ENCODE data around the gene COLQ.
"Not testable (repeated sequence)": the region's sequence is repeated elsewhere in the genome, so short reads cannot be mapped to it uniquely, and the experiment has no call there.

The COLQ gene

GRCh38 chr3:15465876-15466585, 55.5 kb downstream of the COLQ start:
- H3K4me3 ChIP-seq (ENCODE audit: low read depth, low read length) = no peak overlapping the region
- DNase-seq (ENCODE audit: low read depth) = no peak

- no peak overlapping the region for H3K4me3 ChIP-seq (ENCODE audit: low read depth, low read length)
- no peak for DNase-seq (ENCODE audit: low read depth)
Measured at GRCh38 chr3:15462451-15462850, 59.1 kb downstream of the COLQ start.

GRCh38 chr3:15460891-15461531, 60.5 kb downstream of the COLQ start:
- no peak overlapping the region for H3K4me3 ChIP-seq (ENCODE audit: low read depth, low read length)
- no peak for DNase-seq (ENCODE audit: low read depth)

GRCh38 chr3:15458212-15458780, 63.2 kb downstream of the COLQ start:
- no peak for DNase-seq (ENCODE audit: low read depth)
- no peak overlapping the region for H3K4me3 ChIP-seq (ENCODE audit: low read depth, low read length)

- not testable (repeated sequence) for H3K4me3 ChIP-seq (ENCODE audit: low read depth, low read length); DNase-seq (ENCODE audit: low read depth)
Measured at GRCh38 chr3:15456915-15457314, 64.6 kb downstream of the COLQ start.

GRCh38 chr3:15456321-15456720, 65.2 kb downstream of the COLQ start:
- no peak for DNase-seq (ENCODE audit: low read depth)
- no peak overlapping the region for H3K4me3 ChIP-seq (ENCODE audit: low read depth, low read length)

- no peak for DNase-seq (ENCODE audit: low read depth)
- H3K4me3 ChIP-seq (ENCODE audit: low read depth, low read length) = no peak overlapping the region
Measured at GRCh38 chr3:15455756-15456155, 65.8 kb downstream of the COLQ start.

GRCh38 chr3:15454965-15455364, 66.5 kb downstream of the COLQ start:
- no peak overlapping the region for H3K4me3 ChIP-seq (ENCODE audit: low read depth, low read length)
- DNase-seq (ENCODE audit: low read depth) = no peak

GRCh38 chr3:15453991-15454625, 67.4 kb downstream of the COLQ start:
- H3K4me3 ChIP-seq (ENCODE audit: low read depth, low read length) = no peak overlapping the region
- DNase-seq (ENCODE audit: low read depth) = no peak

GRCh38 chr3:15453501-15453900, 68.0 kb downstream of the COLQ start:
- H3K4me3 ChIP-seq (ENCODE audit: low read depth, low read length) = no peak overlapping the region
- DNase-seq (ENCODE audit: low read depth) = no peak

- no peak for DNase-seq (ENCODE audit: low read depth)
- no peak overlapping the region for H3K4me3 ChIP-seq (ENCODE audit: low read depth, low read length)
Measured at GRCh38 chr3:15452961-15453360, 68.5 kb downstream of the COLQ start.

- H3K4me3 ChIP-seq (ENCODE audit: low read depth, low read length) = no peak overlapping the region
- DNase-seq (ENCODE audit: low read depth) = no peak
Measured at GRCh38 chr3:15452156-15452555, 69.3 kb downstream of the COLQ start.

- no peak for DNase-seq (ENCODE audit: low read depth)
- H3K4me3 ChIP-seq (ENCODE audit: low read depth, low read length) = no peak overlapping the region
Measured at GRCh38 chr3:15451216-15452113, 70.0 kb downstream of the COLQ start.

- no peak for DNase-seq (ENCODE audit: low read depth)
Measured at GRCh38 chr3:15450438-15451215, 70.9 kb downstream of the COLQ start.

GRCh38 chr3:15449489-15450224, 71.8 kb downstream of the COLQ start:
- H3K4me3 ChIP-seq (ENCODE audit: low read depth, low read length) = no peak overlapping the region
- DNase-seq (ENCODE audit: low read depth) = no peak

More at GRCh38 chr3:15450438-15451215, 70.9 kb downstream of the COLQ start:
- H3K4me3 ChIP-seq (ENCODE audit: low read depth, low read length) = no peak overlapping the region

GRCh38 chr3:15443826-15444524, 77.5 kb downstream of the COLQ start:
- no peak overlapping the region for H3K4me3 ChIP-seq (ENCODE audit: low read depth, low read length)
- DNase-seq (ENCODE audit: low read depth) = no peak

GRCh38 chr3:15440891-15441290, 80.6 kb downstream of the COLQ start:
- no peak overlapping the region for H3K4me3 ChIP-seq (ENCODE audit: low read depth, low read length)
- no peak for DNase-seq (ENCODE audit: low read depth)

GRCh38 chr3:15439476-15439875, 82.0 kb downstream of the COLQ start:
- H3K4me3 ChIP-seq (ENCODE audit: low read depth, low read length) = no peak overlapping the region
- no peak for DNase-seq (ENCODE audit: low read depth)

Measured in skeletal muscle cell (primary cell).